COLO668 (cell line): Measurements from ENCODE around the gene CYB561D2.
"Not testable (repeated sequence)": the region's sequence is repeated elsewhere in the genome, so short reads cannot be mapped to it uniquely, and the experiment has no call there.

ENCODE experiments used
- DNase-seq: peaks from one replicate; lab custom pipeline; 2025; ENCODE audit not compliant: unreplicated experiment; lab: John Stamatoyannopoulos, UW

Gene CYB561D2, protein sequence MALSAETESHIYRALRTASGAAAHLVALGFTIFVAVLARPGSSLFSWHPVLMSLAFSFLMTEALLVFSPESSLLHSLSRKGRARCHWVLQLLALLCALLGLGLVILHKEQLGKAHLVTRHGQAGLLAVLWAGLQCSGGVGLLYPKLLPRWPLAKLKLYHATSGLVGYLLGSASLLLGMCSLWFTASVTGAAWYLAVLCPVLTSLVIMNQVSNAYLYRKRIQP

DNA sequence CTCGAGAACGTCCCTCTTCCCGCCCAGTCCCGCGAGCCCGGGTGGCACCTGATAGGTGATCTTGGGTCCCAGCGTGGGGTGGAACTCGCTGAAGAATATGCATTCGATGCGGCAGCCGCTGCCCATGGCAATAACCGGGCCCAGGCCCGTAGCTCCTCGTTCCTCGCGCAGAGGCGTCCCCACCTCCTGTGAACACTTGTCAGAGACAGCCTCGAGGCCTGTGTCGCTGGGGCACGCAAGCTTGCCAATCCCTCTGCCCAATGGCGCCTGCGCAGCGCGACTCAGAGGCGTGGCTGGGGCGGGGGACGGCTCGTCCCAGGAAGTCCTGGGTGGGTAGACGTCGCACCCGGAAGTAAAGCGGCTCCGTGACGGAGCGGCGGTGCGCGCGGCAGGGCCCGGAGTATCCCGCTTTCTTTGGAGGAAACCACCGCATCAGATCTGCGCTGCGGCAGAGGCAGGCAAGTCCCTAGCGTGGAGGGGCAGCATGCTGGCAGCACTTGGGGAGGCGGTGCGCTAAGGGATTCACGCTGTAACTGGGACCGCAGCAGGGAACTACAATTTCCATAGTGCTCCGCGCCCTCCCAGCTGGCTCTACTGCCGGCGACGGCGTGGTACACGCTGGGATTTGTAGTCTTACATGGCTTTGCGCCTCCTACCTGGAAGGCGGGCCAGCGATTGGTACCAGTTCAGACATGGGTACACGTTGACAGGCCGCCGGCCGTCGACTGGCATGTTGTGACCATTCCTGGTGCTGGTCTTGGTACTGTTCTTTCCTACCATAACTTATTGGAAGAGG lies at the start of gene CYB561D2, which contains the start of gene NPRL2:
CYB561D2 (plus strand) TSS at position 336 of the 796 bp plus-strand sequence. CDS start 572 bp downstream, outside the sequence.
NPRL2 (minus strand) TSS at position 249 of the 796 bp plus-strand sequence; CDS start at position 126, 123 bp downstream.
- peak; percentile 90 for DNase-seq

DNA sequence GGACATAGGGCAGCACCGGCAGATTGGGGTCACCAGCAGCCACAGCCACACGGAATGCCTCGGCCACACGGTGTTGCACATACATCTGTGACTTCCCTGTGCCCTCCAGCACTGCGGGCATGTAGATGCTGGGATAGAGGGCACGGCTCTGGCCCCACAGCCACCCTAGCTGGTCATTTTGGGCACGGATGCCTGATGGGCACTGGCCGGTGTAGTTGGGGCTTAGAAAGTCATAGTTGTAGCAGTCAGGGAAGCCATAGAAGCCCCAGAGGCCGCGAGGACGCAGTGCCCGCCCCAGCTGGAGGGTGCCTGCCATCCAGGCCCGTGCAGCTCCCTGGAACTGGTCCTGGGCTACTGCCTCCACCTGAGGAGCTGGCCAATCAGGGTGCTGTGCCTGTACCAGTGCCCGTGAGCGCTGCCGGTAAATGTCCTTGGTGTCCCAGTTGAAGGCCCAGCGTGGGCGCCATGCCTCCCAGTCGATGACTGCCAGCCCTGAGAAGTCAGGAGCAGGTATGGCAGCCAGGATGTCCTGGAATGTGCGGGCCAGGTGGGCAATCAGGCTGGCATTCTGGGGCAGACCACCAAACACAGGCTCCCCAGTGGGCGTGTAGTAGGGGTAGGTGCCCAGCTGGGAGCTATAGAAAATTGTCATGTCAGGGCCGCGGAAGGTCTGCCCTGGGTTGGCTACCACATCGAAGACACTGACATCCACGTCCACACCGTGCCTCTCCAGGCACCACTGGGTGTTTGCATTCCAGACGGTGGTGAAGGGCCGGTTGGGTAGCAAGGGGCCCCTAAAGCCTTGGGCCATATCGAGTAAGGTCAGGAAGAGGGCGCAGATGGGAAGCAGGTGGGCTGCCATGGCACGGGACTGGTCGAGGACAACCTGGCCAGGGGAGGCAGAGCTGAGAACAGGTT lies 48.3 kb upstream of the CYB561D2 start:
- no peak for DNase-seq

DNA sequence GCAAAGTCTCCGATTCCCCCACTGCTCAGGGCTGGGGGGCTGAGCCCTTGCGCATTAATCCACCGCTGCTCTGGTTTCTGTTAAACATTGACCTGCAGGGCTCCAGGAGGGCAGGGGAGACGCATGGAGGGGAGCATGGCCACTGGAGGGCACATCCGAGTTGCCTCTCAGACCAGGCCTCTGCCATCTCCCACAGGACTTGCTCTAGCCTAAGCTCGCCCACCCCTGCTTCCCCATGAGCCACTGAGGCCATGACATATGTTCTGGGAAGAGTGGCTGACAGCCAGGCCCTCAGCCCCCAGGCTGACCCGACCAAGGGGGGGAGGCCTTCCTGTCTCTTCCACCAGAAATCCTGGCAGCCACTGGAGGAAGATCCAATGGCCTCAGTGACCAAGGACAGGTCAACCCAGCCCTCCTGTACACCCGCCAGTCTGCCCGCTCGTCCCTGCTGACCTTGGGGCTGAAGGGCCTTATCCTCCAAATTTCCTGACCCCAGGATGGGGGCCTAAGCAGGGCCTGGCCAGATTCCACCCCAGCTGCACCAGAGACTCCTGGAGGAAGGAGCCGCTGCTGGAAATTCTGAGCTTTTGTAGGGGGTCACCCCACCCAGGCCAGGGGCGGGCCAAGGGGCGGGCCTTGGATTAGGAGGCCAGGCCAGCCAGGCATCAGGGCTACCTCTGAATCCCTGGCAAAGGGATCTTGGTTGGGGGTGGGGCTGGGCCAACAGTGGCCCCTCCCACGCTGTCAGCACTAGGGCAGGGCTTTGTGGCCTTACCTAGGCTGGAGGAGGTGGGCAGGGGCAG lies 47.4 kb upstream of the CYB561D2 start, which contains the start of gene HYAL1:
HYAL1 (minus strand) TSS at position 562 of the 803 bp plus-strand sequence. CDS start 618 bp downstream, outside the sequence.
- DNase-seq = no peak

DNA sequence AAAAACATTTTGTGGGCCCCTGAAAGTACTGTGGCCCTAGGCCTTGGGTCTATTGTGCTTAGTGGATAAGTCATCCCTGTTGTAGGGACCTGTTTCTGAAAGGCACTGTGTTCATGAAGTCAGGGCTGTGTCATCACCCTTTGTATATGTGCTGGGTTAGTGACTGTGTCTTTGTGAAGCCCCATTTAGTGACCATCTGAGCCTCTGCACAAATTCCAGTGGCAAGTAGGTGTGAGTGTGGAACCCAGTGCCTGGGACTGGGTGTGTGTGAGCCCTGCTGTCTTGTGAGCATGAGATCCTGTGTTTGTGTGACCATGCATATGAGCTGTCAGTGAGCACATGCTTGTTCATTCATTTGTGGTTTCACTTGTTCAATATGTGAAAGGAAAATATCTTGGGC lies 46.1 kb upstream of the CYB561D2 start:
- no peak for DNase-seq

DNA sequence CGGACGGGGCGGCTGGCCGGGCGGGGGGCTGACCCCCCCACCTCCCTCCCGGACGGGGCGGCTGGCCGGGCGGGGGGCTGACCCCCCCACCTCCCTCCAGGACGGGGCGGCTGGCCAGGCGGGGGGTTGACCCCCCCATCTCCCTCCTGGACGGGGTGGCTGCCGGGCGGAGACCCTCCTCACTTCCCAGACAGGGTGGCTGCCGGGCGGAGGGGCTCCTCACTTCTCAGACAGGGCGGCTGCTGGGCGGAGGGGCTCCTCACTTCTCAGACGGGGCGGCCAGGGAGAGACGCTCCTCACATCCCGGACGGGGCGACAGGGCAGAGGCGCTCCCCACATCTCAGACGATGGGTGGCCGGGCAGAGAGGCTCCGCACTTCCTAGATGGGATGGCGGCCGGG lies 38.6 kb upstream of the CYB561D2 start:
- DNase-seq = not testable (repeated sequence)

DNA sequence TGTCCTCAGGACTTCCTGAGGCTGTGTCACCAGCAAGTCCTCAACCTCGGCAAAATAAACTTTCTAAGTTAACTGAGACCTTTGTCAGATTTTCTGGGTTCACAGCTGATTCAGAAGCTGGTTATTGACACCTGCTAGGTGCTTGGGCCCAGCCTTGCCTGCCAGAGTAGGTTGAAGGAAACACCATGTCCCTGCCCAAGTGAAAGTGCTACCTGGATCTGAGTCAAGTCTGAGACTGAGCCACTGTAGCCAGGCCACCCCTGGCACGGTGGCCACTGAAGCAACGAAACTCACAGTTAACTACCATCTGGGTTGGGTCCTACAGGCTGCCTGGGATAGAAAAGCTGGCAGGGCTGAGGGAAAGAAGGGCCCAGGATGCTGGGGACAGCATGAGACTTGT lies 36.3 kb upstream of the CYB561D2 start:
- no peak for DNase-seq

DNA sequence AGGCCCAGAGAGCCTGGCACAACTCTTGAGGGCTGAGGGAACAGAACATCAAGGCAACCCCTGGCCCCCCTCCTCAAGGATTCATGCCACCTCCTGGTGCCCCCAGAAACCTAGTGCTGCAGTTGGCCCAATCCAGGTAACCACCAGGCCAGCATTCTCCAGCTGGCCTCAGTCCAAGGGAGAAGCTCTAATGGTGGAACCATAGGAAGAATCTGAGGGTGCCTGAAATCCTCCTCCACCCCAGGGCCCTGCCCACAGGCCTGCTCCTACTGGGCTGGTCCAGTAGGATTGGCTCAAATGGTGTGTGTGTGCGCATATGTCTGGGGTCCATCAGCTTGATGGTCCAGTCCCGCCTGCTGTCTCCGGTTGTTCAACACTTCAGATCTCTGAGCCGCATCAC lies 35.8 kb upstream of the CYB561D2 start:
- no peak for DNase-seq

DNA sequence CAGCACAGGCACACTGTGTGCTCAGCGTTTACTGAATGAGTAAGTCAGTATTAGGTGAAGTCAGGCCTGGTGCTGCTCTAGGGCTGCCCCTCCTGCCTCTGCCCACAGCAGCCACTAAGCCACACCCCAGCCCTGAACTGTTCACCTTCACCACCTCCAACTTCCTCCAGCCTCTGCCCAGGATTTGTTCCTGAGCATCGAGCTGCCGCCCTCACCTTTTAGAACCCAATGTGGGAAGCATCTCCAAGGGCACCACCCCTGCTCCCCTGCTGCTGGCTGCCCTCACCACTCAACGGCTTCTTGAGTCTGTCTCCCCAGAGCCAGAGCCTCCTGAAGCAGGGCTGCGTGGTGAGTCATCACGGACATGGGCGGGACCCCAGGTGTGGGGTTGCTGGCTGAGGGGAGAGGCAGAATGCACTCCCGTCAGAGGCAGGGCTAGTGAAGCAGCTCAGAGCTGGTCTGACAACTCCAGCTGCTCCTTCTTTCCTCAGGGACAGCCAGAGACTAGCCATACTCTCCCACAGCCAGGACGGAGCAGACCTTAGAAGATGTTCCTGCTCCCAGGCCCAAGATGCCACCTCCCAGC lies 33.9 kb upstream of the CYB561D2 start:
- peak; percentile 32 for DNase-seq

DNA sequence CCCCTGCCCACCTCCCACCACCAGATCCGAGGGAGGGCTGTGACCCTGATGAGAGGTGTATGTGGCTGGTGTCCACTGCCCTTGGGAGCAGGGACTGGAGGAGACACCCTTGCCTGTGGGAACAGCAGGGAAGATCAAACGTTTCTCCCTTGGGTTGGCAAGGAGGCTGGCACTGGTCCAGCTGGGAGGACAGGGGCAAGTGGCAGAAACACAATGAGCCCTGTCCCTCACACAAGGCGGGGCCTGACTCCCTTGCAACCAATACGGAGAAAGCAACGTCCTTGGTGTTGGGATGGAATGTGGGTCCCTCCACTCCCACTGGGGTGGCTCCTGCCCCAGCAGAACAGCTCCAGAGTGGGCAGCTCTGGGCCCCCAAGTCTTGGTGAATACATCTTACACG lies 33.4 kb upstream of the CYB561D2 start:
- DNase-seq = peak; percentile 15

DNA sequence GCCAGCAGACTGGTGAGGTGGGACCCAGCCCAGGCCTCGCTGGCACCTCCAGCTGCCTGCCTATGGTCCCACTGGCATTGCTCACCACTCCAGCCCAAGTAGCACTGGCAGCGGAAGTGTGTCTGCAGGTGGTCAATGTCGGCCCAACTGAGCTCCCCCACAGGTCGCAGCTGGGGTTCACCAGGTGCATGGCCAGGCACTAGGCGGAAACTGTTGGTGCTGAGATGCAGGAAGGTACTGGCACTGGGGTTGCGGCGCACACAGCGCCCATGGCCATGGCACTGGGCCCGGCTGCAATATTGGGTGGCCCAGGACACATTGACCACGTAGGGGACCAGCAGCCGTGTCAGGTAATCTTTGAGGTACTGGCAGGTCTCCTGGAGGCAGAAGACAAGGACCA lies 32.5 kb upstream of the CYB561D2 start:
- DNase-seq = no peak

DNA sequence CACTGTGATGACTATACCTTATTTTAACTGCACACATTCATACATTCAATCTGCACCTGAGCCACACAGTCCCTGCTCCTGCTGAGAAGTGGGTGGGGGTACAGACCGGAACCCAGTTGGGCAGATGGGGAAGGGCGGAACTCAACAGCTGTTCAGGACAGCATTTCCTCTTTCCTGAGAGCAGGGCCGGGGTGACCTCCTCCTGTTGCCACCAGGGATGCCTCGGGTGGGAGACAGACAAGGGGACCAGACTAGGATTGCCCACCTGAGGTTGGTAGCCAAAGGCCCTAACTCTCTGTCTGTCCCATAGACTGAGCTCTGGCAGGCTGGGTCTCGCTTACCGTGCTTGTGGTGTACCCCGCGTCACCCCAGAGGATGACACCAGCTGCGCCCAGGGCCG lies 32.0 kb upstream of the CYB561D2 start:
- DNase-seq = no peak

DNA sequence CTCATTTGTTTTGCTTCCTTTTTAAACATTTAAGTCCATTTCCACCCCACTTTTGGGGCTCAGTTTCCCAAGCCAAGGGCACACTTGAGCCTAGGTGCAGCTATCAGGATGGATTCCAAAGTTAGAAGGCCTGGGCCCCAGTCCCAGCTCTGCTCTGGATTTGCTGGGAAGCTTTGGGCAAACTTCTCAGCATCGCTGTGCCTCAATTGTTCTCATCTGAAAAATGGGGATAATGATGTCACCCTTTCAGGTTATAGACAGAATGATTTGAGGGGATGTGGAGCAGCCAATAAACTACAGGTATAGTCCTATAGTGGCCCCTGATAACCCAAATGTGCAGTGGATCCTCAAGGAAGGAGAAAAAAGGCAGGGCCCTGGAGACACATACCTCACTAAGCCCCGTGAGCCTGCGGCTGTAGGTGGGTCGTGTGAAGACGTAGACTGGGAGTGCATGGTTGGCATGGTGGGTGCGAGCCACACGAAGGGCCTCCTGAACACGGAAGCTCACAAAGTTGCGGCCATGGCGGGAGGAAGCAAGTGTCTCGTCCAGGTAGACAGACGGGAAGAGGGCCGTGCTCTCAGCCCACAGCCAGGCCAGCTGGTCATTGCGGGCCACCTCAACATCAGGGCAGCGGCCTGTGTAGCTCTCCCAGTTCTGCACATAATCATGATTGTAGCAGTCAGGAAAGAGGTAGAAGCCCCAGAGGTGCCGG lies 31.3 kb upstream of the CYB561D2 start:
- no peak for DNase-seq

DNA sequence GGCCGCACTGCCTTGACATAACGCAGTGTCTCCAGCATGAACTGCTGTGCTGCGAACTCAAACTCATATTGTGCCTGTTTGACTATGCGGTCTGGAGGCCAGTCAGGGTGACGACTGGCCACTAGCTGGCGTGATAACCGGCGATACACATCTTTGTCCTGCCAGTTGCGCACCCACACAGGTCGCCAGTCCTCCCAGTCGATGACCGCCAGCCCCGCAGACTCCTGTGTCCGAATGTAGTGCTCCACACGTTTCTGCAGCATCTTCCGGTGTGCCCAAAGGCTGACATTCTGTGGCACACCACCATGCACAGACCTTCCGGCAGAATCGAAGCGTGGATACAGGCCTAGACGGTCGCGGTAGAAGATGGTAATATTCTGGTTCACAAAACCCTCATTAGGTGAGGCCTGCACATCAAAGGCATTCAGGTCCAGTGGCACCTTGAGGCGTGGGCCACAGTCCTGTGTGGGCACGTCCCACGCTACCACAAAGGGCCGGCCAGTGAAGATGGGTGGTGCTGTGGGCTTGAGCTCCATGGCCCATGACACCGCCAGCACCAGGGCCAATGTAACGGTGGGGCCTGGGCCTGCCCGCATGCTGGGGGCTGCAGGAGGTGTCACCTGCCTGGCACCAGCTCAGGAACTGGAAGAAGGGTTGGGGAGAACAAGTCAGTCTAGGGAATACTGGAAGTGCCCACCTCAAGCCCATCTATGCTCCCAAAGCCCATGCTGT lies 30.6 kb upstream of the CYB561D2 start:
- DNase-seq = no peak

DNA sequence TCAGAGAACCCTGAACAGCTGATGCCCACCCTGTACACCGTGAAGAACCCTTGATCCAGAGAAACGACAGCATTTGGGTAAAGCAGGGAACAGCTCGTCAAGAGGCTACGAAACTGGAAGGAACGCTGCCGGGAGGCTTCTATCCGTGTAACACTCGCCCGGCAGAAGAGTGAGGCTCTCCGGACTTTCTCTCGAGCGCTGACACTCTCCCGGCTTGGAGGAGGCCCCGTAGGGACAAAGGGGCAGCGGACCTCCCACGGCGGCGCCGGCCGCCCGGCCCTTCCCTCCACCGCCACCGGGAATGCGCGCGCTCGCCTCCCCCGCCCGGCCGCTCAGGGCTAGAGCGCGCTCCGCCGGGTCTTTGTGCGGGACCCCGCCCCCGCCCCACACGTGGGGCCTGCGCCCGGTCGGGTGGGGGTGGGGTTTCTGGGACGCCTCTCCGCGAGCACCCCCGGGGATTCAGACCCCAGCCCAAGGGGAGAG lies 29.8 kb upstream of the CYB561D2 start:
- peak; percentile 66 for DNase-seq

DNA sequence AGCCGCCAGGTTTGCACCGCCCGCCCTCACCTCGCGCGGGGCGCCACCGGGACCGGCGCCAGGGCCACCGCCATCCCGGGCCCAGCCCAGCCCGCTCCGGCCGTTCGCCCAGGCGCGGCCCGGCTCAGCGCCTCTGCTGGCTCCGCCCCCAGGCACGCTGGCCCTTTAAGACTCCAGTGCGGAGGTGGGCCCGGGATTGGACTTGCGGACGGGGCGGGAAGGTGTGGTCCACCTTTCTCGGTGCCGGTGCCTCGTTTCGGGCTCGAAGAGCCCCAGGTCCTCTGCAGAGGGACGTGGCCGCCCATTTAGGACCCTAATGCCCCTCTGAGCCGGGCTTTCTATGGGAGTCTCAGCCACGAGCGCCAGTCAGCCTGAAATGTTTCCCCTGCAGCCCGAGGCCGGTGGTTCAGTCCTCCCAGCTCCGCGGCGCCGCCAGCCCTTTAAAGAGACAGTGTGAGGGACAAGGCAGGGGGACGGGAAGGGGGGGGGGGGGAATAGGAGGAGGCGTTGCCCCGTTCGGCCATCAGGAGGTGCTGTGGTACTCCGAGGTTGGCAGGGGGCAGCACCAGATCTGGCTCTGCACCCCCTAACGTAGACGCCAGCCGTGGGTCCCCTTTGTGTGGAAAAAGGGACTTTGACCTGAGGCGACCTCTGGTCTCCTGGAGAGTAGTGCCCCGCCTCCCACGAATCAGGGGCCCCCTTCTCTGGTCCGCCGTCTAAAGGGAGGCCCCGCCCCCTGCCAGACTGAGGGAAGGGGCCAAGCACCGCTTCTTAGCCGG lies 29.1 kb upstream of the CYB561D2 start:
- DNase-seq = peak; percentile 86

DNA sequence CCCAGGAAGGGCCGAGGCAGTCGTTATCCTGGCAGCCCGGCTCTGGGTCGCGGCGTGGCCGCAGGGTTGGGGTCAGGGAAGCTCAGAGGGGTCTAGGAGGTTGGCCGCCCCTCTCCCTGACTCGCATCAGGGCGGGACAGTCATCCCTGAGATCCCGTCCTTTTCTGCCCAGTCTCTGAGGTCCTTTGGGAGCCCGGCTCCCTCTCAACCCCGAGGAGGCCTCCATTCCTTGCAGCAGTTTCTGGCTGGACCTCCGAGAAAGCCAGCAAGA lies 28.6 kb upstream of the CYB561D2 start:
- no peak for DNase-seq

DNA sequence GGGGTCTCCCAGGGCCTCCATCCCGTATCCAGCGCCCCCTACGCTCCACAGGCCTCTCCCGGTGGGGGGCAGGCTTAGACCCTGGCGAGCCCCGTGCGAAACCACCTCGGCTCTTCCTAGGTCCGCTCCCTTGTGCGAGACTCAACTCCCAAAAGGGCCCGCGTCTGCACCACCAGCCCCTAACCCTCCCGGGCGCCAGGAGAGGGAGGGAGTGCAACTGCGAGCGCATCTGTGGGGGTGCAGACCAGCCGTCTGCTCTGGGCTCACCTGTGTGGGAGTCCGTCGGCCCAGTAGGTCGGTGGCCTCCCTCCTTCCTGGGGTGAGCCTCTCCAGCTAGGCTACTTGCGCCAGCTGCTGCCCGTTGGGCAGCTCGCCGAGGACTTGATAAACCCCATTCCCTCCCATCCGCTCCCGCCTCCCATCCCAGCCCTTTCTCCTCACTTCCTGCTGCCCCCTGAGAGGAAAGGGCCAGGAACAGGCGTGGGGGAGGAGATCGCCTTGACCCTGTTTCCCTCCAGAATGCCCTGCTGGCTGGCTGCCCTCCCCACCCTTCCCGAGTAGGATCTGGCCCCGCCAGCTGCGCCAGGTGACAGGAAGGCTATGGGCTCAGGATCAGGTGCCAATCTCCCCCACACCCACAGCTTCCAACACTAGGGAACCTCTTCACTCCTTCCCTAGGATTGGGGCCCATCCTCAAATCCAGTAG lies 28.1 kb upstream of the CYB561D2 start, which contains the start of gene HYAL2:
HYAL2 (minus strand) TSS at position 360 of the 706 bp plus-strand sequence. CDS start 2,256 bp downstream, outside the sequence.
- peak; percentile 78 for DNase-seq
